HG03064 (cell line): Measurements from ENCODE around the gene FICD.

Experiments
- ATAC-seq: cut with Tn5 transposase; IDR thresholded peaks from one replicate; pipeline ENCODE4 v1.9.1; 2021; ENCODE audit warnings: low read depth; ENCODE audit not compliant: unreplicated experiment

Gene FICD

GRCh38 chr12:108498136-108498535 lies 16.9 kb upstream of the FICD start:
- no peak for ATAC-seq

- ATAC-seq: no peak
Measured at GRCh38 chr12:108502922-108503321, 12.2 kb upstream of the FICD start.

- ATAC-seq: no peak
Measured at GRCh38 chr12:108505129-108505528, 9.9 kb upstream of the FICD start.

- no peak for ATAC-seq
Measured at GRCh38 chr12:108507971-108508642, 7.0 kb upstream of the FICD start.

GRCh38 chr12:108509806-108510205 lies 5.3 kb upstream of the FICD start:
- no peak for ATAC-seq

GRCh38 chr12:108510836-108511235 lies 4.2 kb upstream of the FICD start:
- no peak for ATAC-seq

- peak; percentile 24 for ATAC-seq
Measured at GRCh38 chr12:108511633-108512540, 3.2 kb upstream of the FICD start.

GRCh38 chr12:108514468-108514972 lies 557 bp upstream of the FICD start:
- ATAC-seq: no peak

- ATAC-seq: no peak
Measured at GRCh38 chr12:108515916-108516315, 839 bp downstream of the FICD start.

- no peak for ATAC-seq
Measured at GRCh38 chr12:108516511-108517275, 1.6 kb downstream of the FICD start.

- ATAC-seq: no peak
Measured at GRCh38 chr12:108517288-108518100, 2.4 kb downstream of the FICD start.

- no peak for ATAC-seq
Measured at GRCh38 chr12:108518101-108518715, 3.1 kb downstream of the FICD start.

- no peak for ATAC-seq
Measured at GRCh38 chr12:108518716-108519496, 3.8 kb downstream of the FICD start.

GRCh38 chr12:108519558-108519957 lies 4.5 kb downstream of the FICD start:
- ATAC-seq: no peak

GRCh38 chr12:108523365-108523764 lies 8.3 kb downstream of the FICD start:
- no peak for ATAC-seq

GRCh38 chr12:108525681-108526080 lies 10.6 kb downstream of the FICD start:
- ATAC-seq: no peak

GRCh38 chr12:108526482-108527165 lies 11.5 kb downstream of the FICD start:
- ATAC-seq: no peak

GRCh38 chr12:108527166-108527496 lies 12.1 kb downstream of the FICD start:
- ATAC-seq: no peak
